ENCODE measurements around the gene ADSS2. TPM values are rescaled to one million over a fixed set of nuclear protein-coding genes. Genes with fewer than 3 reads are reported as not detected.
A peak's percentile ranks its signal among the peaks of the same experiment; 100 is the strongest.

ADSS2 gene
- total RNA-seq, 3 donors from 2014 or later = 38.6 to 49.0 (median 42.4) TPM

DNA sequence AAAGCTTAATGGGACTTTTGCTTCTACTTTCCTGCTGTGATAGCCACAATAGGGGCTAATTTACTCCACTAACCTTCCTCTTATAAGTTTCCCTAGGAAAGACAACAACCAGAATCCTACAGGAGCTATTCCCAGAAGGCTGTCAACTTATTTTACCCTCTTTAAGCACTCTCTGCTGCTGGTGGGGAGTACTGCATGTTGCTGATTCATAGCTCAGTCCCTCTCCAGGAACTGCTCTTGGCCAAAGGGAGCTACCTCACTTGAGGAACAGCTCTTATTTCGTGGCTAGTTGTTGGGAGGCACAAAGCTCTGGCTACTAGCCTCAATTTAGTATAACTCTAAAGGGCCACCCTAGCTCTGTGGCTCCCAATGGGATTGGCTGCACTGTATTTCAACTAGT is 37.2 kb downstream of the ADSS2 start:
- peaks cover 3% of the 10 kb centered on the region for H3K36me3 ChIP-seq (ENCODE audit: low read depth)
- intact Hi-C loops (cut with DNase I, micrococcal nuclease) = no loop called here
- no peak for ATAC-seq

DNA sequence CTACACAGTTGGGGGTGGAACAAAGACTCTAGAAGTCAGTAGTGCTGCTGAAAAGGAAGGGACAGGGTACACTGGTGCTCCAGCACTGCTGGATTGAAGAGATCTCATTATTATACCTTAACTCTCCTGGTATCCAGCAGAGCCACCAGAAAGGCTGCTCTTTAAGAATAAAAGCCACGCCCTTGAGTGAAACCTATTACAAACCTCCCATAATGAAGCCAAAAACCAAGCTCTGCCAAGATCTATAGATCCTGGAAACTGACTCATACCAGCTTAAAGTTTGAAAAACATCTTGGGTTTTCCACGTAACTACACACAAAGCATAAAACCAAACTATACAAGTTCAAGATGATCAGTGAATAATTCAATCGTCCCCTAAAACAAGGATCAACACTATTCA is 38.0 kb downstream of the ADSS2 start:
- TF ChIP-seq, protein P1, sequence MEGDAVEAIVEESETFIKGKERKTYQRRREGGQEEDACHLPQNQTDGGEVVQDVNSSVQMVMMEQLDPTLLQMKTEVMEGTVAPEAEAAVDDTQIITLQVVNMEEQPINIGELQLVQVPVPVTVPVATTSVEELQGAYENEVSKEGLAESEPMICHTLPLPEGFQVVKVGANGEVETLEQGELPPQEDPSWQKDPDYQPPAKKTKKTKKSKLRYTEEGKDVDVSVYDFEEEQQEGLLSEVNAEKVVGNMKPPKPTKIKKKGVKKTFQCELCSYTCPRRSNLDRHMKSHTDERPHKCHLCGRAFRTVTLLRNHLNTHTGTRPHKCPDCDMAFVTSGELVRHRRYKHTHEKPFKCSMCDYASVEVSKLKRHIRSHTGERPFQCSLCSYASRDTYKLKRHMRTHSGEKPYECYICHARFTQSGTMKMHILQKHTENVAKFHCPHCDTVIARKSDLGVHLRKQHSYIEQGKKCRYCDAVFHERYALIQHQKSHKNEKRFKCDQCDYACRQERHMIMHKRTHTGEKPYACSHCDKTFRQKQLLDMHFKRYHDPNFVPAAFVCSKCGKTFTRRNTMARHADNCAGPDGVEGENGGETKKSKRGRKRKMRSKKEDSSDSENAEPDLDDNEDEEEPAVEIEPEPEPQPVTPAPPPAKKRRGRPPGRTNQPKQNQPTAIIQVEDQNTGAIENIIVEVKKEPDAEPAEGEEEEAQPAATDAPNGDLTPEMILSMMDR (IDR thresholded peaks at IDR 0.05) = no peak
- intact Hi-C loops (cut with DNase I, micrococcal nuclease) = no loop called here
- Histone ChIP-seq H3K36me3 (ENCODE audit: low read depth) (peaks cover 3% of the 10 kb centered on the region), H3K4me3 (no peak overlapping the region), H3K9me3 (no peaks in the 10 kb centered on the region), H3K4me1 (ENCODE audit: low read depth) (no peaks in the 10 kb centered on the region)
- ATAC-seq = no peak
- DNase-seq = no peak

More for the DNA sequence above, 37.2 kb downstream of the ADSS2 start:
- no peak for DNase-seq
- TF ChIP-seq, protein P1 (IDR thresholded peaks at IDR 0.05) = no peak
- Histone ChIP-seq H3K4me1 (ENCODE audit: low read depth) (no peaks in the 10 kb centered on the region), H3K4me3 (no peak overlapping the region), H3K9me3 (no peaks in the 10 kb centered on the region)

DNA sequence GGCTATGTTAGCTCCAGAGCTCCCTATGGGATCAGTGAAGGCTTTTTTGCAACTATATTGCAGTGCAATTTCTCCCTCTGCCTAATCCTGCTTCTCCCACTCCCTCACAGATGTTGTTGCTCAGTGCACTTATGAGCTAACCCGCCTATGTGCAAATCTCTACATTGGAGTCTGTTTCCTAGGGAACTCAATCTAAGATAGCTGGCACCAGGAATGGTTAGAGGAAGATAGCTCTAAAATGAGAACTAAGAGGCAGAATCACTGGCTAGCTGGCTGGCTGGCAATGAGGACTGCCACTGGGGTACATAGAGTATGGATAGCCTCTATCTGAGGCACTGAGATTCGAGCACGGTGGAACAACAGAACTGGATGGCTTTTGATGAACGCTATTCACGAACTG is 39.5 kb downstream of the ADSS2 start:
- Histone ChIP-seq H3K4me1 (ENCODE audit: low read depth) (no peaks in the 10 kb centered on the region), H3K36me3 (ENCODE audit: low read depth) (peaks cover 3% of the 10 kb centered on the region), H3K4me3 (no peak overlapping the region), H3K9me3 (no peaks in the 10 kb centered on the region)
- intact Hi-C loops (cut with DNase I, micrococcal nuclease) = no loop called here
- TF ChIP-seq, protein P1 (IDR thresholded peaks at IDR 0.05) = no peak
- ATAC-seq (no peak), DNase-seq (no peak)

DNA sequence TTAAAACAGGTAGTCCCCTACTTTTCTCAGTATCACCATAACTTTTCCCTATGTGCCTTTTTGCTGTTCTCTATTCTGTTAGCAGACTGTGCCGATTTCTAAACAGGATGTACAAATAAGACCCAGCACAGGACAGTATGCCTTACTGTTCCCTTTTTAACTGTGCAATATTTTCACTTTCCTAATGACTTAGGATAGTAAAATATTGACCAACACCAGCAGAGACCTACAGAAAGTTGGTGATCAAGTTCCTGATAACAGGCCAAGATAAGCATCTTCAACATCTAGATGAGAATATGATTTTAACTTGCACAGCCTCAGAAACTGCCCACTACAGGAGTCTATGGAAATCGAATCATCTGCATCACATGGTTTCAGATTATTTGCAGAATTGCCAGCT is 42.0 kb downstream of the ADSS2 start:
- TF ChIP-seq, protein P1 (IDR thresholded peaks at IDR 0.05) = no peak
- intact Hi-C loops (cut with DNase I, micrococcal nuclease) = no loop called here
- ATAC-seq (no peak), DNase-seq (no peak)
- Histone ChIP-seq H3K4me3 (no peak overlapping the region), H3K9me3 (no peaks in the 10 kb centered on the region), H3K36me3 (ENCODE audit: low read depth) (no peaks in the 10 kb centered on the region), H3K4me1 (ENCODE audit: low read depth) (no peaks in the 10 kb centered on the region)

DNA sequence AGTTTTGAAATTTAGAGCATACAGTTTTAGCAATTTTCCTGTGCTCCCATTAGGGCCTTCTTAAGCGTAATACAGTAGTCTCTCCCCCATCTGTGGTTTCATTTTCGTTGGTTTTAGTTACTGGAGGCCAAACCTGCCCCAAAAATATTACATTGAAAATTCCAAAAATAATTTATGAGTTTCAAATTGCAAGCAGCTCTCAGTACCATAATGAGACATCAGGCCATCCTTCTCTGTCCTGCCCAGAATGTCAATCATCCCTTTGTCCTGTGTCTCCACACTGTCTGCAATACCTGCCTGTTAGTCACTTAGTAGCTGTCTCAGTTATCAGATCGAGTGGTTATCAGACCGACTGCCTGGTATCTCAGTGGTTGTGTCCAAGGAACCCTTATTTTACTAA is 45.4 kb downstream of the ADSS2 start:
- H3K9me3 ChIP-seq = peaks cover 2% of the 10 kb centered on the region
- H3K4me3 ChIP-seq = no peak overlapping the region
- H3K4me1 ChIP-seq (ENCODE audit: low read depth) = no peaks in the 10 kb centered on the region
- TF ChIP-seq, protein P1 (IDR thresholded peaks at IDR 0.05) = no peak
- intact Hi-C loops (cut with DNase I, micrococcal nuclease) = no loop called here
- ATAC-seq (peak; percentile 24), DNase-seq (no peak)
- H3K36me3 ChIP-seq (ENCODE audit: low read depth) = no peaks in the 10 kb centered on the region

DNA sequence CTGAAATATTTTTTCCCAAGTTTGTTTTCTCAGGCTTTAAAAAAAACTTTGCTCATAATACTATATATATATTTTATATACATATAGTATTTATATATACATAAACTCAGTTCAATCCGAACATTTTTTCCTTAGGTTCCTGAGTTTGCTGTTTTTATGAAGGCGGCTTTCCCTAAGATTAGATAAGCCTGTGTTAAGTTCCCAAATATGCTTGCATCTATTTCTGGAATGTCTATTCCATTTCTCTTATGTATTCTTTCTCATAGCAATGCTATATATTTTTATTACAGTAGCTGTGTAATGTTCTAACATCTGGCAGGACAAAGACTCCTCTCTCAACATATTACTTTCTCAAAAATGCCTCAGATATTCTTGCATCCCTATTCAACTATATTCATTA is 45.9 kb downstream of the ADSS2 start:
- Histone ChIP-seq H3K36me3 (ENCODE audit: low read depth) (no peaks in the 10 kb centered on the region), H3K9me3 (peaks cover 7% of the 10 kb centered on the region), H3K4me1 (ENCODE audit: low read depth) (no peaks in the 10 kb centered on the region), H3K4me3 (no peak overlapping the region)
- no peak for DNase-seq
- TF ChIP-seq, protein P1 (IDR thresholded peaks at IDR 0.05) = no peak
- intact Hi-C loops (cut with DNase I, micrococcal nuclease) = no loop called here
- no peak for ATAC-seq
